Neural progenitor cell (in vitro differentiated cells): ENCODE measurements around the gene PCSK1N. TPM values are rescaled to one million over a fixed set of nuclear protein-coding genes. Genes with fewer than 3 reads are reported as not detected.
A peak's percentile ranks its signal among the peaks of the same experiment; 100 is the strongest.
"Not testable (repeated sequence)": the region's sequence is repeated elsewhere in the genome, so short reads cannot be mapped to it uniquely, and the experiment has no call there.

ENCODE experiments used
- DNase-seq: peaks from one replicate; pipeline ENCODE4 v3.0.0-alpha.2; 2016; ENCODE audit warnings: low spot score
- H2AFZ ChIP-seq: fragments of 200-600 bp; sonication (generic); replicated peaks from 2 replicates; pipeline ENCODE4 v1.6.1; 2016; ENCODE audit warnings: antibody characterized with exemption
- H3F3A ChIP-seq: fragments of 200-600 bp; sonication (generic); 2 replicates; pipeline ENCODE4 v1.6.1; 2016; ENCODE audit warnings: antibody characterized with exemption, low read depth
- H3K27ac ChIP-seq: fragments of 200-600 bp; sonication (generic); 2 replicates; pipeline ENCODE4 v1.5.1; 2016; ENCODE audit warnings: mild to moderate bottlenecking
- H3K27me3 ChIP-seq: fragments of 200-600 bp; sonication (generic); 2 replicates; pipeline ENCODE4 v1.6.1; 2016; ENCODE audit warnings: mild to moderate bottlenecking, moderate library complexity
- H3K36me3 ChIP-seq: fragments of 200-600 bp; sonication (generic); 2 replicates; pipeline ENCODE4 v1.5.1; 2016
- H3K4me1 ChIP-seq: fragments of 200-600 bp; sonication (generic); 2 replicates; pipeline ENCODE4 v1.6.1; 2016; ENCODE audit warnings: mixed run types
- H3K4me2 ChIP-seq: fragments of 200-600 bp; sonication (generic); 2 replicates; pipeline ENCODE4 v1.6.1; 2016
- H3K4me3 ChIP-seq: fragments of 200-600 bp; sonication (generic); 2 replicates; pipeline ENCODE4 v1.5.1; 2016
- H3K79me2 ChIP-seq: fragments of 200-600 bp; sonication (generic); 2 replicates; pipeline ENCODE4 v1.6.1; 2016; ENCODE audit warnings: low read depth
- H3K9ac ChIP-seq: fragments of 200-600 bp; sonication (generic); 2 replicates; pipeline ENCODE4 v1.6.1; 2016
- H3K9me3 ChIP-seq: fragments of 200-600 bp; sonication (generic); 2 replicates; pipeline ENCODE4 v1.5.1; 2016; ENCODE audit warnings: low read depth
- H4K20me1 ChIP-seq: fragments of 200-600 bp; sonication (generic); 2 replicates; pipeline ENCODE4 v1.6.1; 2016; ENCODE audit warnings: low read depth
- H3K27ac Mint-ChIP-seq: 3 replicates; pipeline ENCODE4 v1.8.0; 2021; ENCODE audit warnings: mixed read lengths
- H3K27me3 Mint-ChIP-seq: 2 replicates; pipeline ENCODE4 v1.8.0; 2022; ENCODE audit warnings: low read depth, mild to moderate bottlenecking, inconsistent platforms, moderate library complexity, mixed read lengths; ENCODE audit not compliant: insufficient read depth
- H3K36me3 Mint-ChIP-seq: 3 replicates; pipeline ENCODE4 v1.8.0; 2021; ENCODE audit warnings: mixed read lengths
- H3K4me1 Mint-ChIP-seq: 3 replicates; pipeline ENCODE4 v1.8.0; 2021; ENCODE audit warnings: mixed read lengths
- H3K4me3 Mint-ChIP-seq: 3 replicates; pipeline ENCODE4 v1.8.0; 2021; ENCODE audit warnings: mild to moderate bottlenecking, moderate library complexity, mixed read lengths
- H3K9me3 Mint-ChIP-seq: 3 replicates; pipeline ENCODE4 v1.8.0; 2020; ENCODE audit warnings: mixed read lengths
- EZH2 ChIP-seq: fragments of 200-600 bp; sonication (generic); IDR thresholded peaks from 2 replicates; pipeline ENCODE4 v1.6.1; 2017; ENCODE audit warnings: antibody characterized with exemption, mild to moderate bottlenecking, moderate library complexity
- EZH2phosphoT487 ChIP-seq: fragments of 200-600 bp; sonication (generic); IDR thresholded peaks from 2 replicates; pipeline ENCODE4 v1.6.1; 2017; ENCODE audit warnings: antibody characterized with exemption
- total RNA-seq: library from RNA; depleted of rRNA; stranded (reverse); fragments of >200 nt; gene quantifications from 2 replicates; pipeline ENCODE4 v1.2.3, GENCODE V29; 2015; ENCODE audit warnings: low replicate concordance
- TF ChIP-seq, protein P1 (sequence below): fragments of 200-600 bp; sonication (generic); IDR thresholded peaks from 2 replicates; pipeline ENCODE4 v1.5.1; 2017; ENCODE audit warnings: antibody characterized with exemption, mild to moderate bottlenecking

The PCSK1N gene
- total RNA-seq, 1 donor from 2014 or later, result not detected

DNA sequence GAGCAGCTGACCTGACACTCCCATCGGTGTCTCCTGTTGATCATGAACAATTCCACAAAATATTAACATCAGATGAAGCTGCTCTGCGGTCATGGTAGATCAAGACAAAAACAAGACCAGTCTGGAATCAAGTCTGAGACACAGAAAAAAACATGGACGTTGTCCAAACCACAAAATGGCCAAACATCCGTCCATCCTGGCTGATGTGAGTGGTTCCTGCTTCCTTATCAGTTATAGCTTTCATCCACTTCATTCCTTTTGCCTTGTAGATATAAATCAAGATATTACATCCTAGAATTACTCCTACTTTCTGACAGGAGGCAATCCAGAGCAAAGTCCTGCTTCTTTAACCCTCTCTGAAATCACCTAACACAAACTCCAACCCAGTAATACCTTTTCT is 28.8 kb upstream of the PCSK1N start:
- no peaks in the 10 kb centered on the region for H3K4me1 Mint-ChIP-seq

DNA sequence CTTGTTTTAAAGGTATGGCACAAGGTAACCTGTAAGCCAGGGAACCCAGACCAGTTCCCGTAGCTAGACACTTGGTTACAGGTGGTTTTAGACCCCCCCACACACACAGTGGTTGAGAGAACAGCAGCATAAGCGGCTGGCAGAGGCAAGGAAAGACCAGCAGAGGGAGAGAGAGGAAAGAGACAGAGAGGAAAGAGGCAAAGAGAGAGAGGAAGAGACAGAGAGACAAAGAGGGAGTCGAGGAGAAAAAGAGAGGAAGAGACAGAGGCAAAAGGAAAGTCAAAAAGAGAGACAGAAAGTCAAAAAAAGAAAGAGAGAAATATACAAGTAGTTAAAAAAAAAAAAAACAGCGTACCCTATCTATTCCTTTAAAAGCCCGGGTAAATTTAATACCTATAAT is 19.5 kb upstream of the PCSK1N start:
- Mint-ChIP-seq H3K36me3 (no peaks in the 10 kb centered on the region), H3K27me3 (peaks cover 2% of the 10 kb centered on the region), H3K9me3 (peaks cover 16% of the 10 kb centered on the region), H3K27ac (no peak overlapping the region), H3K4me3 (no peak overlapping the region), H3K4me1 (no peaks in the 10 kb centered on the region)
- Histone ChIP-seq H3K27me3 (no peaks in the 10 kb centered on the region), H3K4me3 (no peak overlapping the region), H3K27ac (no peak overlapping the region), H4K20me1 (no peaks in the 10 kb centered on the region), H3K4me2 (no peak overlapping the region), H3K4me1 (no peaks in the 10 kb centered on the region), H3K9me3 (no peaks in the 10 kb centered on the region), H3K79me2 (no peaks in the 10 kb centered on the region), H3K9ac (no peak overlapping the region), H3F3A (no peaks in the 10 kb centered on the region), H3K36me3 (no peaks in the 10 kb centered on the region), H2AFZ (no peak overlapping the region)
- peak; percentile 15 for DNase-seq
- TF ChIP-seq EZH2phosphoT487, result no peak
- TF ChIP-seq, protein P1, sequence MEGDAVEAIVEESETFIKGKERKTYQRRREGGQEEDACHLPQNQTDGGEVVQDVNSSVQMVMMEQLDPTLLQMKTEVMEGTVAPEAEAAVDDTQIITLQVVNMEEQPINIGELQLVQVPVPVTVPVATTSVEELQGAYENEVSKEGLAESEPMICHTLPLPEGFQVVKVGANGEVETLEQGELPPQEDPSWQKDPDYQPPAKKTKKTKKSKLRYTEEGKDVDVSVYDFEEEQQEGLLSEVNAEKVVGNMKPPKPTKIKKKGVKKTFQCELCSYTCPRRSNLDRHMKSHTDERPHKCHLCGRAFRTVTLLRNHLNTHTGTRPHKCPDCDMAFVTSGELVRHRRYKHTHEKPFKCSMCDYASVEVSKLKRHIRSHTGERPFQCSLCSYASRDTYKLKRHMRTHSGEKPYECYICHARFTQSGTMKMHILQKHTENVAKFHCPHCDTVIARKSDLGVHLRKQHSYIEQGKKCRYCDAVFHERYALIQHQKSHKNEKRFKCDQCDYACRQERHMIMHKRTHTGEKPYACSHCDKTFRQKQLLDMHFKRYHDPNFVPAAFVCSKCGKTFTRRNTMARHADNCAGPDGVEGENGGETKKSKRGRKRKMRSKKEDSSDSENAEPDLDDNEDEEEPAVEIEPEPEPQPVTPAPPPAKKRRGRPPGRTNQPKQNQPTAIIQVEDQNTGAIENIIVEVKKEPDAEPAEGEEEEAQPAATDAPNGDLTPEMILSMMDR, result peak; percentile 14

More for the DNA sequence above, 28.8 kb upstream of the PCSK1N start:
- no peaks in the 10 kb centered on the region for H3K4me1 ChIP-seq
- no peak overlapping the region for H3K4me3 Mint-ChIP-seq
- TF ChIP-seq EZH2, result no peak
- TF ChIP-seq, protein P1, result no peak
- no peak for TF ChIP-seq EZH2phosphoT487
- no peaks in the 10 kb centered on the region for H3K36me3 Mint-ChIP-seq
- no peaks in the 10 kb centered on the region for H3K9me3 ChIP-seq
- no peaks in the 10 kb centered on the region for H3K79me2 ChIP-seq
- H3K27me3 ChIP-seq, result no peaks in the 10 kb centered on the region
- H4K20me1 ChIP-seq, result no peaks in the 10 kb centered on the region
- H3K4me2 ChIP-seq, result no peak overlapping the region
- H3K9me3 Mint-ChIP-seq, result peaks cover 15% of the 10 kb centered on the region
- DNase-seq, result no peak
- no peak overlapping the region for H2AFZ ChIP-seq
- no peak overlapping the region for H3K27ac ChIP-seq
- H3K36me3 ChIP-seq, result no peaks in the 10 kb centered on the region
- H3K4me3 ChIP-seq, result no peak overlapping the region
- no peak overlapping the region for H3K9ac ChIP-seq
- H3F3A ChIP-seq, result no peaks in the 10 kb centered on the region
- peaks cover 2% of the 10 kb centered on the region for H3K27me3 Mint-ChIP-seq
- H3K27ac Mint-ChIP-seq, result no peak overlapping the region

DNA sequence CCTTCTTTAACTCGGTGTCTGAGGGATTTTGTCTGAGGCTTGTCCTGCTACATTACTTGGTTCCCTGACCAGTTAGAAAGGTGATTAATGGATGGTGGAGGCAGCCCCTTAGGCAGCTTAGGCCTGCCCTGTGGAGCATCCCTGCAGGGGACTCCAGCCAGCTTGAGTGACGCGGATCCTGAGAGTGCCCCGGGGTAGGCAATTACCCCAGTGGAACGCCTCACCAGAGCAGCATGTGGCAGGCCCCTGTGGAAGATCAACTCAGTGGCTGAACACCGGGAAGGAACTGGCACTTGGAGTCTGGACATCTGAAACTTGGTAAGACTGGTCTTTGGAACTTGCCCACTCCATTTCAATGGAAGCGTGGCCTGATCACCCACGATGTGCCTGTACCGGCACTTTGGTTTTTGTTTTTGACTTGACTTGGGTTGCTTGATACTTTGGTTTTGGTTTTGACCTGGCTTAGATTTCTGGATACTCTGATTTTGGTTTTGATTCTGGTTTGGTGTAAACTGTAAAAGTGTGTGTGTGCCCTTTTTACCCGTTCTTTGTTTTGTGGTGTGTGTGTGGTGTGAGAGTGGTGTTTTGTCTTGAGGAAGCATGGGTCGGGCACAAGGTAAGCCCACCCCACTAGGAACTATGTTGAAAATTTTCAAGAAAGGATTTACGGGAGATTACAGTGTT is 18.9 kb upstream of the PCSK1N start:
- H4K20me1 ChIP-seq, H3K79me2 ChIP-seq, H3K4me1 Mint-ChIP-seq, H2AFZ ChIP-seq, H3K9me3 ChIP-seq, H3K9ac ChIP-seq, H3K27ac Mint-ChIP-seq, H3K27me3 ChIP-seq, H3K27ac ChIP-seq, H3K4me3 Mint-ChIP-seq, H3F3A ChIP-seq, DNase-seq, H3K4me1 ChIP-seq, H3K36me3 ChIP-seq, H3K36me3 Mint-ChIP-seq, H3K4me3 ChIP-seq, H3K4me2 ChIP-seq, H3K27me3 Mint-ChIP-seq: not testable (repeated sequence)
- peaks cover 18% of the 10 kb centered on the region for H3K9me3 Mint-ChIP-seq

DNA sequence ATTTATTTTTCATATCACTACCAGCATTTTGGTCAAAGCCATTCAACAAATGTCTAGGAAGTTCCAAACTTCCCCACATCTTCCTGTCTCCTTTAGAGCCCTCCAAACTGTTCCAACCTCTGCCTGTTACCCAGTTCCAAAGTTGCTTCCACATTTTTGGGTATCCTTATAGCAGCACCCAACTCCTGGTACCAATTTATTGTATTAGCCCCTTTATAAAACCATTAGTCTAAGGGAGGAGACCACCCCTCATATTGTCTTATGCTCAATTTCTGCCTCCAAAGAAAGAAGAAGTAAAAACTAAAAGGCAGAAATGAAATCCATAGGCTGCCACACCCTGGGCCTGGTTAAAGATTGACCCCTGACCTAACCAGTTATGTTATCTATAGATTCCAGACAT is 18.1 kb upstream of the PCSK1N start:
- H3K79me2 ChIP-seq, H3K9me3 ChIP-seq, H4K20me1 ChIP-seq, H3K4me3 Mint-ChIP-seq, H3F3A ChIP-seq, H3K4me3 ChIP-seq, DNase-seq, H3K9ac ChIP-seq, H3K36me3 Mint-ChIP-seq, H3K27me3 Mint-ChIP-seq, H3K4me2 ChIP-seq, H2AFZ ChIP-seq, H3K36me3 ChIP-seq, H3K27ac Mint-ChIP-seq, H3K4me1 Mint-ChIP-seq, H3K27ac ChIP-seq, H3K4me1 ChIP-seq, H3K27me3 ChIP-seq: not testable (repeated sequence)
- peaks cover 18% of the 10 kb centered on the region for H3K9me3 Mint-ChIP-seq
